GM19397 (cell line): ENCODE measurements around the gene EMC6.
"Not testable (repeated sequence)": the region's sequence is repeated elsewhere in the genome, so short reads cannot be mapped to it uniquely, and the experiment has no call there.

Experiments used
- ATAC-seq: cut with Tn5 transposase; IDR thresholded peaks from one replicate; pipeline ENCODE4 v1.9.1; 2021; ENCODE audit warnings: mild to moderate bottlenecking, moderate library complexity; ENCODE audit not compliant: unreplicated experiment

Gene EMC6

DNA sequence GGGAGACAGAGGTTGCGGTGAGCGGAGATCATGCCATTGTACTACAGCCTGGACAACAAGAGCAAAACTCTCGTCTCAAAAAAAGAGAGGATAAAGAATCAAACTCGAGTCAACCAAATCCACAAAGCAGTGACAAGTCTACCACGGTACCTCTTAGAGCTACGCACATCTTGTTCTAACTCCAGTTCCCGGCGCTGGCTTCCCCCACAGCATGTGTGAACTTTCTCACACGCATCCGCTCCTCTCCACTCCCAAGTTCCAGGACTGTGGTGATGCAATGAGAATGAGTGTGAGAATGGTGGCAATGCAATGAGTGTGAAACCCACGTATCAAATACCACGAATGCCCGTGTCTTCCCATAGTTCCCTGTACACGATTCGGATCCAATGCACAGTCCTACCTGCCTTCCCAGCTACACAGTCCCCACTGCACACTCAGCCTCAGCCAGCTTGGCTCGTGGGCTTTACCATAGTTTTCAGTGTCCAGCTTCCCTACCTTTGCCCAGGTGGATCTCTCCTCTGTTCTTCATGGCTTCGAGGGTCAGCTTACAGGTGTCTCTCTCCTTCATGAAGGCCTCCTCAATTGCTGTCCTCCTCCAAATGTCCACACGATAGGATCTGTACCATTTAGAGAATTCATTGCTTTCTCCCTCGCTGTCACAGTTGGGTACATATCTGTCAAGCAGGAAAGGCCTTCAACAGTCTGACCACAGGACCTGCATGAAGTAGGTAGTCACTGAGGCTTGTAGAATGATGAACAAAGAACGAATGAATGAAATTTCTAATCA is 36.5 kb downstream of the EMC6 start:
- no peak for ATAC-seq

GRCh38 chr17:3705718-3705984 is 37.0 kb downstream of the EMC6 start:
- not testable (repeated sequence) for ATAC-seq

DNA sequence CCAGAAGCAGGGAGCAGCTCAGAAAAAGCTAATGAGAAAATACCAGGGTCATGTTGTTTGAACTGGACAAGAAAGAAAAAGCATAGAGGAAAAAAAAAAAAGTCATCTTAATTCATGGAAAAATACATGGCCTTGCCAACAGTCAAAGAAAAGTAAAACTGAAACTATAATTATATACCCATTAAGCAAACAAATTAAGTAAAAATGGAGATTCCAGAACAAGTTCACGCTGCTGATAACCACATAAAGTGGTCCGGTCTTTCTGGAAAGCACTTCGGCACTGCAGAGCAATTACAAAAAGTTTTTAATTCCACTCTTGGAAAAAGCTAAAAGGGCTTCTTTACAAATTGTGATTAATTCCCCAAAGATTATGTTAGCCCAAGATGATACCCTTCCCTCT is 39.8 kb downstream of the EMC6 start:
- no peak for ATAC-seq

DNA sequence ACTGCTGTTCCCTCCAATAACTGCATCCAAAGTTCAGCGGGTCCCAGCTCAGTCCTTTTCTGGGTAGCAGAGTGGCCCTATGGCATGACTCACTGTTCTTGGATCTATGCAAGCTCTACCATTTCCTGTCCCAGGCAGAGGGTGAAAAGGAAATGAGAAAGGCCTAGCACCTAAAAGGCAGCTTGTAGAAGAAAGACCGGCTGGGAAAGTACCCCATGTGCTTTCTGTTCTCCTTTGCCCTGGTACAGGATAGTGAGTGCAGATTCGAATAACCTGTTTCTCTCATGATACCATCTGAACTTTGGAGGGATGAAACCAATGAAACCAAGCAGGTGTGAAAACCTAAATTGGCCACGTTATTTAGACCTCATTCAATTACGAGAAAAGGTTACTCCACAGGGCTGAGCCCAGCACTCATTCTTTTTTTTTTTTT is 42.4 kb downstream of the EMC6 start:
- ATAC-seq = peak; percentile 91

DNA sequence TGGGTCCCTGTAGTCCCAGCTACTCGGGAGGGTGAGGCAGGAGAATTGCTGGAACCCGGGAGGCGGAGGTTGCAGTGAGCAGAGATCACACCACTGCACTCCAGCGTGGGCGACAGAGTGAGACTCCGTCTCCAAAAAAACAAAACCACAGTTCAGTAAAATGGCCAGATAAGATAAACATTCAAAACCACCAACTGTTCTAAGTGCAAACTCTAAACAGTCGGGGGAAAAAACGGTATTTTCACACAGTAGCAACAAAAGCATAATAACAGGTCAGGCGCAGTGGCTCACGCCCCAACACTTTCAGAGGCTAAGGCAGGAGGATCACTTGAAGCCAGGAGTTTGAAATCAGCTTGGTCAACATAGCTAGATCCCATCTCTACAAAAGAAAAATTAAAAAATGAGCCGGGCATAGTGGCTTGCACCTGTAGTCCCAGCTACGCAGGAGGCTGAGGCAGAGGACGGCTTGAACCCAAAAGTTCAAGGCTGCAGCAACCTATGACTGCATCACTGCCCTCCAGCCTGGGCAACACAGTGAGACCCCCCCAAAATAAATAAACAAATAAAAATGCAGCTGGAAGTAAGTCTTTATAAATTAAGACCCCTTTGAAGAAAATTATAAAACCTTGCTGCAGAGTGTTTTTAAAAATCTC is 44.3 kb downstream of the EMC6 start:
- ATAC-seq = no peak

- ATAC-seq = no peak
Measured at GRCh38 chr17:3715296-3715695, 46.7 kb downstream of the EMC6 start.

GRCh38 chr17:3718201-3718600 is 49.6 kb downstream of the EMC6 start:
- no peak for ATAC-seq

DNA sequence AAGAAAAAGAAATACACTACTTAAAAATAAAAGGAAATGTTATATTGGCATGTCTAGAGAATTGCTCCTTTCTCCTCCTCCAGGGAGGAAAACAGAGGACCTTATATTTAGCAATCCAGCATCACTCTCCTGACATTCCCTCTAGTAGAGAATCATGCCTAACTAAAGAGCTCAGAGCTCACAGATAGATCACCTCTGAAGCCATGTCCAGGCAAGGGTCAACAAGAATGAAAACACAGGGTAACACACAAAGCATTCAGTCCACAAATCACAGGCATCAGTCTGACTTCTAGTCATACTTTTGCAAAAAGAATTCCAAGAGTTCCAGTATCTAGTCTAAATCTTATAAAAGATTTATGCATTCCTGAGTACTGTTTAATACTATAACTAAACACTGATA is 50.7 kb downstream of the EMC6 start:
- no peak for ATAC-seq
